Esophagus muscularis mucosa (tissue), 3 donors: ENCODE results near the gene UBA6.

ENCODE experiments used
- CTCF ChIP-seq, 3 experiments: fragments of 200-600 bp in 2 of 3; fragments of 450-650 bp in 1 of 3; sonication (generic) in 2 of 3; IDR thresholded peaks; one replicate each; pipeline ENCODE4 v1.5.1; 2017 to 2019; ENCODE audit warnings: antibody characterized with exemption in 3 of 3, mild to moderate bottlenecking in 2 of 3, moderate library complexity in 1 of 3
- POLR2AphosphoS5 ChIP-seq, 2 donors: sonication (generic); formaldehyde crosslinking; IDR thresholded peaks; one replicate each; pipeline ENCODE4 v1.6.1; 2017; ENCODE audit warnings: antibody characterized with exemption in 2 of 2

GRCh38 chr4:67704843-67705242 lies 3.9 kb upstream of the UBA6 start:
- TF ChIP-seq CTCF (IDR thresholded peaks at IDR 0.05): no peak
- TF ChIP-seq POLR2AphosphoS5 (IDR thresholded peaks at IDR 0.05): no peak
